HCT116 (cell line): ENCODE data around the gene PPP1R14B. TPM values are rescaled to one million over a fixed set of nuclear protein-coding genes. Genes with fewer than 3 reads are reported as not detected.

Experiments used
- ATAC-seq: fragments of 200-7000 bp; cut with Tn5 transposase; 2 replicates; pipeline ENCODE4 v1.9.1; 2020; ENCODE audit warnings: mild to moderate bottlenecking, moderate library complexity
- BruUV-seq: library from RNA; stranded (reverse); fragments of 400-500 nt; replicated peaks from 2 replicates; lab custom pipeline; 2021; lab: Mats Ljungman, UMichigan
- CTCF ChIA-PET: fragments of 300-600 bp; sonication (Branson Sonifier 250); formaldehyde crosslinking; loops from one replicate; lab custom pipeline; 2021; ENCODE audit warnings: antibody characterized with exemption; lab: Charles Lee
- POLR2A ChIA-PET: fragments of 300-600, 350-600 bp; sonication (Branson Sonifier 250); formaldehyde crosslinking; loops from one replicate; lab custom pipeline; 2021; ENCODE audit warnings: antibody characterized with exemption; lab: Charles Lee
- RAD21 ChIA-PET, 2 experiments: fragments of 300-600 bp; sonication (Branson Sonifier 250); formaldehyde crosslinking; loops; one replicate each; lab custom pipeline; 2023; ENCODE audit warnings: low total read pairs in 2 of 2; ENCODE audit not compliant: uncharacterized antibody in 2 of 2, unreplicated experiment in 2 of 2, low non-redundant PET in 1 of 2; lab: Charles Lee
- DNase-seq: peaks from one replicate; pipeline ENCODE4 v3.0.0-alpha.2; 2010; ENCODE audit warnings: low read depth, low spot score
- H2AFZ ChIP-seq: fragments of 200-600 bp; shearing (Covaris generic), sonication (generic); 2 replicates; pipeline ENCODE4 v1.6.1; 2017; ENCODE audit warnings: low read depth, mixed run types, mixed read lengths, antibody characterized with exemption, low read length; ENCODE audit not compliant: poor library complexity, severe bottlenecking
- H3K27ac ChIP-seq: 2 replicates; pipeline ENCODE4 v1.5.1; 2012; ENCODE audit warnings: low read depth, low read length
- H3K27me3 ChIP-seq: fragments of 200-600 bp; sonication (generic); 2 replicates; pipeline ENCODE4 v1.6.1; 2016; ENCODE audit warnings: mixed run types, low read length, mixed read lengths; ENCODE audit not compliant: insufficient read depth
- H3K36me3 ChIP-seq, 2 experiments: fragments of 200-500 bp in 1 of 2; fragments of 200-600 bp in 1 of 2; sonication (Bioruptor generic) in 1 of 2; sonication (generic) in 1 of 2; 2 replicates each; pipeline versions ENCODE4 v1.5.1 to v1.6.1; 2014 to 2016; ENCODE audit warnings: low read length in 2 of 2, inconsistent platforms in 1 of 2, mixed read lengths in 1 of 2, mixed run types in 1 of 2; ENCODE audit not compliant: insufficient read depth in 2 of 2, control insufficient read depth in 1 of 2
- H3K4me1 ChIP-seq, 2 experiments: fragments of 200-600 bp in 1 of 2; sonication (generic) in 1 of 2; 2 replicates each; pipeline versions ENCODE4 v1.5.1 to v1.6.1; 2012 to 2017; ENCODE audit warnings: low read length in 2 of 2, inconsistent platforms in 1 of 2, mild to moderate bottlenecking in 1 of 2, mixed read lengths in 1 of 2, mixed run types in 1 of 2, moderate library complexity in 1 of 2; ENCODE audit not compliant: insufficient read depth in 2 of 2, control insufficient read depth in 1 of 2
- H3K4me2 ChIP-seq: fragments of 200-600 bp; sonication (generic); 2 replicates; pipeline ENCODE4 v1.6.1; 2017; ENCODE audit warnings: mixed run types, low read length, mixed read lengths
- H3K4me3 ChIP-seq, 2 experiments: fragments of 200-600 bp in 1 of 2; sonication (generic) in 1 of 2; replicated peaks in 1 of 2; 2 replicates each; pipeline ENCODE4 v1.5.1; 2011 to 2016; ENCODE audit warnings: low read length in 2 of 2, control low read depth in 1 of 2, low read depth in 1 of 2, mild to moderate bottlenecking in 1 of 2, mixed read lengths in 1 of 2, mixed run types in 1 of 2
- H3K79me2 ChIP-seq: fragments of 200-600 bp; sonication (generic); 2 replicates; pipeline ENCODE4 v1.6.1; 2017; ENCODE audit warnings: mild to moderate bottlenecking, mixed run types, low read length, moderate library complexity, mixed read lengths; ENCODE audit not compliant: insufficient read depth
- H3K9ac ChIP-seq: fragments of 200-600 bp; sonication (generic); 2 replicates; pipeline ENCODE4 v1.6.1; 2016; ENCODE audit warnings: low read length, mixed read lengths
- H3K9me2 ChIP-seq: fragments of 200-600 bp; sonication (generic), shearing (Covaris generic); 2 replicates; pipeline ENCODE4 v1.6.1; 2017; ENCODE audit warnings: mixed run types, mild to moderate bottlenecking, moderate library complexity; ENCODE audit not compliant: insufficient read depth
- H3K9me3 ChIP-seq, 2 experiments: fragments of 200-500 bp in 1 of 2; fragments of 200-600 bp in 1 of 2; sonication (Bioruptor generic) in 1 of 2; sonication (generic) in 1 of 2; 2 replicates each; pipeline ENCODE4 v1.6.1; 2014 to 2017; ENCODE audit warnings: low read length in 2 of 2, mixed read lengths in 2 of 2, inconsistent platforms in 1 of 2, low read depth in 1 of 2, mild to moderate bottlenecking in 1 of 2, mixed run types in 1 of 2, moderate library complexity in 1 of 2; ENCODE audit not compliant: control insufficient read depth in 1 of 2, insufficient read depth in 1 of 2
- H4K20me1 ChIP-seq: fragments of 200-600 bp; sonication (generic), shearing (Covaris generic); 2 replicates; pipeline ENCODE4 v1.6.1; 2017; ENCODE audit warnings: mixed run types, mild to moderate bottlenecking, moderate library complexity; ENCODE audit not compliant: insufficient read depth
- EGR1 ChIP-seq: IDR thresholded peaks from 2 replicates; pipeline ENCODE4 v1.6.1; 2012; ENCODE audit warnings: low read depth
- EZH2 ChIP-seq: fragments of 200-600 bp; sonication (generic); IDR thresholded peaks from 2 replicates; pipeline ENCODE4 v1.6.1; 2017; ENCODE audit warnings: antibody characterized with exemption, mixed run types
- EZH2phosphoT487 ChIP-seq: fragments of 200-600 bp; IDR thresholded peaks from 2 replicates; pipeline ENCODE4 v1.6.1; 2018; ENCODE audit warnings: antibody characterized with exemption, borderline replicate concordance
- RAD21 ChIP-seq: IDR thresholded peaks from 2 replicates; pipeline ENCODE4 v1.6.1; 2012; ENCODE audit warnings: low read depth, mild to moderate bottlenecking
- SRF ChIP-seq: IDR thresholded peaks from 2 replicates; pipeline ENCODE4 v1.6.1; 2012; ENCODE audit warnings: low read depth
- TCF7L2 ChIP-seq: IDR thresholded peaks from 2 replicates; pipeline ENCODE4 v1.7.0; 2011; ENCODE audit warnings: borderline replicate concordance, inconsistent platforms; ENCODE audit not compliant: insufficient read depth, insufficient read length; ENCODE audit errors: extremely low read depth
- intact Hi-C: fragments of 100-400 bp; cut with micrococcal nuclease; formaldehyde crosslinking; loops from 2 replicates; pipeline ENCODE4 v1.10.0; 2022
- total RNA-seq: library from RNA; stranded (reverse); gene quantifications from one replicate; pipeline ENCODE4 v1.2.1, GENCODE V29; 2021; ENCODE audit not compliant: unreplicated experiment
- TF ChIP-seq, protein P1 (sequence below): IDR thresholded peaks from 2 replicates; pipeline ENCODE4 v1.6.1; 2012

Gene PPP1R14B
- total RNA-seq, 1 experiment from 2014 or later, result 332 TPM

DNA sequence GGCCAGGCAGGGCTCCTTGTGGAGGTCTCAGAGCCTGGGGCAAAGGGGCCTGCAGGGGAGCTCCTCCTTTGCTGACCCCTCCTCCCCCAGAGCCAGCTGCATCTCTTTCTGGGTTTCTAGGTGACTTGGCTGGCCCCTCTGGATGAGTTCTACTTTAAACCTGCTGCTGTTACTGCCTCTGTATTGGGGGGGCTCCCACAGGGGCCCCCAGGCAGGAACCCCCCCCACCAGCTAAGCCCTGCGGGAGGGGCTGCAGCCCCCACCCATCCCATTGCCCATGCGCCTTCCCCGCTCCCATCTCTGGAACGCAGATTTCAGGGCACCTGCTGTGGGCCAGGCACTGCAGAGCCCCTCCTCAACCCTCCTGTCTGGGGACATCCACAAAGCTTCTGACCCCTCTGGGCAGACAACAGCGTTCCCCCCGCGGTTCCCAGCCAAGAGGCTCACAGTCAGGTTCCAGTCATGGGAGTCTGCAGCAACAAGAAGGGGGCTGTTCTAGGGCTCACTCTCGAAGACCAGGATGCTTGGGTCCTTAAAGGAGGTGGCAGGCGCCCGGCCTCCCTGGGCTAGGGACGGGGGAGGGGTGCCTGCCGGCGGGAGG lies 3.8 kb upstream of the PPP1R14B start:
- no peak for DNase-seq
- POLR2A ChIA-PET, result interaction anchor here (1.0 to 1.6 kb wide), 3 partner anchors 9 to 68 kb away, joined by 4 to 6 read pairs (median 4); partner anchors contain the start of genes FKBP2 and PRDX5
- H3K4me3 ChIP-seq, result peak overlapping the region; percentile 62 to 98
- no peaks in the 10 kb centered on the region for H3K27me3 ChIP-seq
- peak; percentile 18 for ATAC-seq
- peak overlapping the region; percentile 95 for H3K4me2 ChIP-seq
- intact Hi-C loops, result loop anchor here (2.0 kb wide), 1 partner anchor 54 kb away; the partner anchor contains the start of gene ESRRA
- peak overlapping the region; percentile 97 for H3K9ac ChIP-seq
- peaks cover 2 to 13% of the 10 kb centered on the region in 2 experiments; a peak in 2 of 4 replicates for H3K36me3 ChIP-seq
- no peaks in the 10 kb centered on the region for H3K9me2 ChIP-seq
- TF ChIP-seq TCF7L2, result no peak
- no peak for TF ChIP-seq RAD21
- TF ChIP-seq SRF, result no peak
- TF ChIP-seq EGR1, result no peak
- TF ChIP-seq EZH2, result no peak
- TF ChIP-seq EZH2phosphoT487, result no peak
- TF ChIP-seq, protein P1, sequence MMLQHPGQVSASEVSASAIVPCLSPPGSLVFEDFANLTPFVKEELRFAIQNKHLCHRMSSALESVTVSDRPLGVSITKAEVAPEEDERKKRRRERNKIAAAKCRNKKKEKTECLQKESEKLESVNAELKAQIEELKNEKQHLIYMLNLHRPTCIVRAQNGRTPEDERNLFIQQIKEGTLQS, result no peak
- CTCF ChIA-PET, result interaction anchor here (1.1 to 1.9 kb wide), 6 partner anchors 8 to 106 kb away, joined by 3 to 7 read pairs (median 4); partner anchors contain the start of gene FKBP2
- no peaks in the 10 kb centered on the region for H3K9me3 ChIP-seq
- peak overlapping the region; percentile 89; the same call in 1 of the 2 replicates for H3K27ac ChIP-seq
- BruUV-seq, result no TSS peak
- H4K20me1 ChIP-seq, result no peaks in the 10 kb centered on the region
- H2AFZ ChIP-seq, result no peak overlapping the region
- H3K79me2 ChIP-seq, result peaks cover 44% of the 10 kb centered on the region
- RAD21 ChIA-PET, result no interaction called here
- peaks cover 24 to 58% of the 10 kb centered on the region in 2 experiments for H3K4me1 ChIP-seq
